Mesenteric fat pad (tissue), 1 donor: ENCODE results near the gene LCP2. TPM values are rescaled to one million over a fixed set of nuclear protein-coding genes. Genes with fewer than 3 reads are reported as not detected.

Experiments used
- DNase-seq: peaks from one replicate; pipeline ENCODE4 v3.0.0-alpha.2; 2020; ENCODE audit warnings: low spot score
- total RNA-seq: library from RNA; stranded (reverse); fragmentation: NEBNext Ultra II Directional; extraction: Animal tissue kit (Norgen Biotek cat#: 25700); gene quantifications from one replicate; pipeline ENCODE4 v1.2.1, GENCODE V29; 2021
- donor health status: DM: yes; HTN: yes; CAD: no.

Gene LCP2
- total RNA-seq, 1 donor from 2014 or later = 52.4 TPM

GRCh38 chr5:170219615-170220014 lies 78.0 kb downstream of the LCP2 start:
- no peak for DNase-seq

GRCh38 chr5:170218726-170219125 lies 78.9 kb downstream of the LCP2 start:
- no peak for DNase-seq

DNA sequence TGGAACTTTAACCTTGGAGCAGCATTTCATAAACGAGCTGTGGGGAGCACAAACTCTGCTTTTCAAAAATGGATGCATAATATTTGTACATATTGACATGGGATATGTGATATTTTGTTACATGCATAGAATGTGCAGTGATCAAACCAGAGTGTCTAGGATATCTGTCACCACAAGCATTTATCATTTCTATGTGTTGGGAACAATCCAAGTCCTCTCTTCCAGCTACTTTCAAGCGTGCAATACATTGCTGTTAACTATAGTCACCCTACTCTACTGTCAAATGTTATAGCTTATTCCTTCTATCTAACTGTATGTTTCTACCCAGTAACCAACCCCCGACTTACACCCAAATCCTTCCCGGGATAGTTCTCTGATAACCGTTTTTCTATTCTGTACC lies 79.7 kb downstream of the LCP2 start:
- DNase-seq = no peak

- no peak for DNase-seq
Observed at GRCh38 chr5:170216257-170216864, 81.2 kb downstream of the LCP2 start.

- DNase-seq = no peak
Observed at GRCh38 chr5:170211575-170212334, 85.8 kb downstream of the LCP2 start.

- DNase-seq = no peak
Observed at GRCh38 chr5:170206958-170207357, 90.6 kb downstream of the LCP2 start.

GRCh38 chr5:170206216-170206615 lies 91.4 kb downstream of the LCP2 start:
- no peak for DNase-seq

- DNase-seq = no peak
Observed at GRCh38 chr5:170204202-170204601, 93.4 kb downstream of the LCP2 start.

GRCh38 chr5:170202117-170202516 lies 95.5 kb downstream of the LCP2 start:
- DNase-seq = no peak

- DNase-seq = no peak
Observed at GRCh38 chr5:170201311-170201710, 96.3 kb downstream of the LCP2 start.

DNA sequence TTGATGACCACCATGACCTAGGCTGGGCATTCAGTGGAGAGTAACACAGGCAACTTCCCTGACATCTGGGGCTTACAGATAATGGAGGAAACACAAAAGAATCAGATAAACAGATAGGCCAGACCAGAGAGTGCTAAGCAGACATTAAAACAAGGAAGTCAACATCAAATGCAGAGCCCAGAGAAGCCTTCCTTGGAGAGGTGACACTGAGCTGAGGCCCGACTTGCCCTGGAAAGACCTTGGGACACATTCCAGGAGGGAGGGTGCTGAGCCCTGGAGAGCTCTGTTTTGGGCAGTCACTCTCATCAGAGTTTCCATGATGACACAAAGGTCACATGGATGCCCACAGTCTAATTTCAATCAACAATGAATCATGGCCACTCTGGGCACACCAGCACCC lies 96.7 kb downstream of the LCP2 start:
- DNase-seq = no peak

Other genes with a start within 250 kb of the LCP2 start
- not detected for gene FOXI1, start 191.9 kb downstream of the LCP2 start, total RNA-seq
- not detected for gene C5orf58, start 64.8 kb downstream of the LCP2 start, total RNA-seq
- 0.93 TPM for gene KCNMB1, start 91.6 kb upstream of the LCP2 start, total RNA-seq
- gene KCNIP1, start 206.2 kb upstream of the LCP2 start, total RNA-seq = not detected